GM19328 (cell line): ENCODE measurements around the gene ACOT11.

Experiments used
- ATAC-seq: cut with Tn5 transposase; IDR thresholded peaks from one replicate; pipeline ENCODE4 v1.9.1; 2021; ENCODE audit warnings: mild to moderate bottlenecking, moderate library complexity; ENCODE audit not compliant: unreplicated experiment

ACOT11 gene

GRCh38 chr1:54640863-54641836, 93.1 kb downstream of the ACOT11 start, which contains the start of gene MROH7:
Gene MROH7 (plus strand): TSS chr1:54641786. CDS start chr1:54652927, 11,141 bp downstream.
- ATAC-seq, result no peak

DNA sequence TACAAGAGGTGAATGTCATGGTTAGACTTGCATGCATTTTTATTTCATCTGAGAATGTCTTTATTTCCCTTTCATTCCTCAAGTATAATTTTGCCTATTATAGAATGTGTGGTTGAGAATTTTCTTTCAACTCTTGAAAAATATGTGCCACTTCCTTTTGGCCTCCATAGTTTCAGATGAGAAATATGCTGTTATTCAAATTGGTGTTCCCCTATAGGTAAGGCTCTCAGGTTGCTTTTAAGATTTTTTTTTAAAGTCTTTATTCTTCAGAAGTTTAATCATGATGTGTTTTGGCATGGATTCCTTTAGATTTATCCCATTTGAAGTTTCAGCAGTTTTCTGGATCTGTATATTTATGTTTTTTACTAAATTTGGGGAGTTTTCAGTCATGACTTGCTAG, 95.7 kb downstream of the ACOT11 start:
- ATAC-seq, result no peak

DNA sequence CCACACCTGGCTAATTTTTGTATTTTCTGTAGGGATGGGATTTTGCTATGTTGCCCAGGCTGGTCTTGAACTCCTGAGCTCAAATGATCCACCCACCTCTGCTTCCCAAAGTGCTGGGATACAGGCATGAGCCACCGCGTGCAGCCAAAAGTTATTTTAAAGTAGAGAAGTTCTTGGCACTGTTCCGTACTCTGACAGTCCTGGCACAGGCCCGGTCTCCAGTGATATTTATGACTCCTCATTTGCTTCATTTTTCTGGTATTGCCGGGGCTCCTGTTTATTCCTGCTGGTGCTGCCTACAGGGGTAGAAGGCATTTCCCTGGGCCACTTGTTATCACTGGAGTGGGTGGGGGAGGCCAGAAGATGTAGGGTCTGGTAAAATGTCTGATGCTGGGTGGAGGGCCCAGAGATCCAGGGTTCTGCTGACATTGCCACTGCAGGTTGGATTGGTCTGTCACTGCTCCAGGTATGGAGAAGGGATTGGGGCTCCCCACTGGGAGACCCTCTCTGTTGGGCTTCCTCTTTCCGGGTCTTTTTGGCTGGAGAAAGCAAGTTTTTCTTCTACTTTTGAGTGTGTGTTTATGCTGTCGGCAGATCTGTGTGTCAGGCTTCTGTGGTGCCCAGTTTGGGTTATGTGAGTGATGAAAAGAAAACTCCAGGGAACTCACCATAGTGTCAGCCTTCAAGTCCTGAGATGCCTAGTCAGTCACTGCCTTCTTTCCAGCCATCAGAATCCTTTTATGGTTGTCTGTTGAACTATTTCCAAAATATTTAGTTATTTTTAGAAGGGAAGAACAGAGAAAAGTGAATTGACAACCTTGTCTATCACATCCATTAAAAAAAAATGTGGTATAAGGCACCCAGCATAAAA, 98.0 kb downstream of the ACOT11 start:
- no peak for ATAC-seq

DNA sequence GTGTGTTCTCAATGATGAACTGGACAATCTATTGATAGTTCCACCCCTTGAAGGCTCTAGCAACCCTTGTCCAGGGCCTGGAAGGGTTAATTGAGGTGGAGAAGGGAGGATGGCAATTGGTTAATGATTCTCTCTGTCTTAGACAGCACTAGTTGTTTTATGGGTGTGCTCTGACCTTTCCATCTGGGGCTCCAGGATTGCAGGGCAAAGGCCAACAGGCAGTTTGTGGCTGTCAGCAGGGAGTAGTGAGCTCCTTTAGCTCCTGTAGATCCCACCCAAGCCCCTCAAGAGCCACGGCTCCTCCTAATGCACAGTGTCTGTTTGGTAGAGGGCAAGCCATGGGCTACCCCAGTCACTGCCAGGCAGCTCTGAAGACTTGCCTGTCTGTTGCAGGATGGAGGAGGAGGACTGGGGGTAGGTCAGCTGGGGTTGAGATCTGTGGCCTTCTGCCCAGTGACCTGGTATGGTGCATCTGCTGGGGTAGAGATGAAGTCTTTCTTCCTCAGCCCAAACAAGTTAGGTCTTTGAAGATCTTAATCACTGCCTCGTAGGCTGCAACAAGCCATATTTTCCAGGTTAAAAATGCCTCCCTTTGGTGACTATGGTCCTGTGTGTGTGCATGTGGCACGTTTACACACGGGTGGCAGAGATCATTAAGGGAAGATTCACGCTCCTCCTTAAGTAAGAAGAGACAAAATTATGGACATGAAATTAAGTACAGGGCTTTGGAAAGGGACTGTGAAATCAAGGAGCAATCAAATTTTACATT, 101.3 kb downstream of the ACOT11 start:
- ATAC-seq, result no peak

GRCh38 chr1:54649921-54650320, 101.9 kb downstream of the ACOT11 start:
- no peak for ATAC-seq

DNA sequence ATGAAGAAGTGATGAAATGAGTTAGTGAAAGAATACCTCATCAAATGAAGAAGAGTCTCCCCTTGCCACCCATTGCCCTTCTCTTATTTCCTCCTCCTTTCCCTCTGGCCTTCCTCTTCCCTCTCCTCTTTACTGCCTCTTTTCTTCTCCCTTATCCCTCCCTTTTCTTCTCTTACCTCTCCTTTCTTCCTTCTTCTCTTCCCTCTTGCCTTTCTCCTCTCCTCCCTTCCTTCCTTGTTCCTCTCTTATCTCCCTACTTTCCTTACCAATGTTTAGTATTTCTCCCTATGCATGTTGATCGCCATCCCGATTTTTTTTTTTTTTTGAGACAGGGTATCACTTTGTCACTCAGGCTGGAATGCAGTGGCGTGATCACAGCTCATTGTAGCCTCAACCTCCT, 102.4 kb downstream of the ACOT11 start:
- ATAC-seq, result no peak

DNA sequence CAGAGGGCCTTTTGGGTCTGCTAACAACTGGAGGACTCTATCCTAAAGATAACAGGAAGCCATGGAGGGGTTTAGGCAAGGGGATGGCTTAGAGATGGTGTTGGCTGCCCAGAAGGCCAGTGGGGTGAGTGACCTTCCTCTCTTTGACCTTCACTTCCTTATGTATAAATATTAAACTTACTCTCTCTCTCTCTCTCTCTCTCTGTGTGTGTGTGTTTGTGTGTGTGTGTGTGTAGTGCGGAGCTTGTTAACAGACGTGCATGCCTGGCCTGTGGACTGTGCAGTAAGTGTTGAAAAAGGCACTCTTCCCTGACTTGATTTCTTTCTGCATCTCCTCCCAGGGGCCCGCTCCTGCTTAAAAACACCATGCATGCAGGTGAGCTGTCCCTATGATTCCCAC, 103.6 kb downstream of the ACOT11 start:
- no peak for ATAC-seq

GRCh38 chr1:54652168-54652567, 104.1 kb downstream of the ACOT11 start:
- ATAC-seq, result no peak

- no peak for ATAC-seq
Measured at GRCh38 chr1:54653036-54653435, 105.0 kb downstream of the ACOT11 start.

DNA sequence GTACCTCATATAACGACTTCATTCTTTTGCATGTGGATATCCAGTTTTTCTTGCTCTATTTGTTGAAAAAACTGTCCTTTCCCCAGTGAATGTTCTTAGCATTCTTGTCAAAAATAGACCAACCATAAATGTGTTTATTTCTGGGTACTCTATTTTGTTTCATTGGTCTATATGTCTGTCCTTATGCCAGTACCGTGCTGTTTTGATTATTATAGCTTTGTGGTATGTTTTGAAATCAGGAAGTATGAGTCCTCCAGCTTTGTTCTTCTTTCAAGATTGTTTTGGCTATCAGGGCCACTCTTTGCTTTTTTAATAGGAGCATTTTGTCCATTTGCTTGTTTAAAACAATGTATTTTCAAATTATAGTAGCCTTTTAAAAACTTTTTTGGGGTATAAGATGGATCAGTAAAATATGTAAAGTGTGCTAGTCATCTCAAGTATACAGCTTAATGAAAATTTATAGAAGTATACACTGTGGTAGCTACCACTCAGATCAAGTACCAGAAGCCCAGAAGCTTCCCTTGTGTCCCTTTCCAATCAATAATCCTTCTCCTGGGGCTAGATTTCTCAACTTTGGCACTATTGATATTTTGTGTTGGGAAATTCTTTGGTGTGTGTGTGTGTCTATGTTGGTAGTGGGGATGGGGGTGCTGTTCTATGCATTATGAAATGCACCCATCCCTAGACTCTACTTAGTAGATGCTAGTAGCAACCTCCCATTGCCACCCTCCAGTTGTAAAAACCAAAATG, 110.3 kb downstream of the ACOT11 start:
- ATAC-seq, result no peak
